ENCODE data around the gene CLCN5.

DNA sequence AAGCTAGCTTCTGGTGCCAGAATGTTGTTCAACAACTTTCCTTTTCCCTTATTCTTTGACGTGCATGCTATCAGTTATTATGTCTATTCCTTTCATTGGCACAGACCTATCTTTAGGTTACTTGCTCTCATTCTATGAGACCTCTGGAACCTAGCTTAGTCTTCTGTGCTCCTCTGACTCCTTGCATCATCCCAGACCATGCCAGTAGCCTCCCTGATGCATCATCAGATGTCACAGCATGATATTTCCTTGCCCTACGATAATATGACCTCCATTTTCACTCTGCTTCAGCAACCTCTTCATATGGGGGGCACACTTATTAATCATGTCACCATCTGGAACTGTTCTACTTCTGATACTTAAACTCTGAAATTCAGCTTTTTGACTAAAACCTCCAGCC lies 37.2 kb downstream of the CLCN5 start:
- TF ChIP-seq, protein P1, sequence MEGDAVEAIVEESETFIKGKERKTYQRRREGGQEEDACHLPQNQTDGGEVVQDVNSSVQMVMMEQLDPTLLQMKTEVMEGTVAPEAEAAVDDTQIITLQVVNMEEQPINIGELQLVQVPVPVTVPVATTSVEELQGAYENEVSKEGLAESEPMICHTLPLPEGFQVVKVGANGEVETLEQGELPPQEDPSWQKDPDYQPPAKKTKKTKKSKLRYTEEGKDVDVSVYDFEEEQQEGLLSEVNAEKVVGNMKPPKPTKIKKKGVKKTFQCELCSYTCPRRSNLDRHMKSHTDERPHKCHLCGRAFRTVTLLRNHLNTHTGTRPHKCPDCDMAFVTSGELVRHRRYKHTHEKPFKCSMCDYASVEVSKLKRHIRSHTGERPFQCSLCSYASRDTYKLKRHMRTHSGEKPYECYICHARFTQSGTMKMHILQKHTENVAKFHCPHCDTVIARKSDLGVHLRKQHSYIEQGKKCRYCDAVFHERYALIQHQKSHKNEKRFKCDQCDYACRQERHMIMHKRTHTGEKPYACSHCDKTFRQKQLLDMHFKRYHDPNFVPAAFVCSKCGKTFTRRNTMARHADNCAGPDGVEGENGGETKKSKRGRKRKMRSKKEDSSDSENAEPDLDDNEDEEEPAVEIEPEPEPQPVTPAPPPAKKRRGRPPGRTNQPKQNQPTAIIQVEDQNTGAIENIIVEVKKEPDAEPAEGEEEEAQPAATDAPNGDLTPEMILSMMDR (IDR thresholded peaks at IDR 0.05) = no peak
- no peak for TF ChIP-seq ZNF396 (CRISPR knock-in tag; IDR thresholded peaks at IDR 0.05; ENCODE audit: borderline replicate concordance)
- TF ChIP-seq ZNF232 (CRISPR knock-in tag; IDR thresholded peaks at IDR 0.05) = no peak
- TF ChIP-seq, protein P2, sequence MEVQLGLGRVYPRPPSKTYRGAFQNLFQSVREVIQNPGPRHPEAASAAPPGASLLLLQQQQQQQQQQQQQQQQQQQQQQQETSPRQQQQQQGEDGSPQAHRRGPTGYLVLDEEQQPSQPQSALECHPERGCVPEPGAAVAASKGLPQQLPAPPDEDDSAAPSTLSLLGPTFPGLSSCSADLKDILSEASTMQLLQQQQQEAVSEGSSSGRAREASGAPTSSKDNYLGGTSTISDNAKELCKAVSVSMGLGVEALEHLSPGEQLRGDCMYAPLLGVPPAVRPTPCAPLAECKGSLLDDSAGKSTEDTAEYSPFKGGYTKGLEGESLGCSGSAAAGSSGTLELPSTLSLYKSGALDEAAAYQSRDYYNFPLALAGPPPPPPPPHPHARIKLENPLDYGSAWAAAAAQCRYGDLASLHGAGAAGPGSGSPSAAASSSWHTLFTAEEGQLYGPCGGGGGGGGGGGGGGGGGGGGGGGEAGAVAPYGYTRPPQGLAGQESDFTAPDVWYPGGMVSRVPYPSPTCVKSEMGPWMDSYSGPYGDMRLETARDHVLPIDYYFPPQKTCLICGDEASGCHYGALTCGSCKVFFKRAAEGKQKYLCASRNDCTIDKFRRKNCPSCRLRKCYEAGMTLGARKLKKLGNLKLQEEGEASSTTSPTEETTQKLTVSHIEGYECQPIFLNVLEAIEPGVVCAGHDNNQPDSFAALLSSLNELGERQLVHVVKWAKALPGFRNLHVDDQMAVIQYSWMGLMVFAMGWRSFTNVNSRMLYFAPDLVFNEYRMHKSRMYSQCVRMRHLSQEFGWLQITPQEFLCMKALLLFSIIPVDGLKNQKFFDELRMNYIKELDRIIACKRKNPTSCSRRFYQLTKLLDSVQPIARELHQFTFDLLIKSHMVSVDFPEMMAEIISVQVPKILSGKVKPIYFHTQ (CRISPR knock-in tag; IDR thresholded peaks at IDR 0.05) = no peak
- no peak for TF ChIP-seq NFYB (CRISPR knock-in tag; conservative IDR thresholded peaks at IDR 0.05; ENCODE audit: low read depth)
- no peak for TF ChIP-seq NR1H2 (CRISPR knock-in tag; IDR thresholded peaks at IDR 0.05)
- TF ChIP-seq ATF1 (CRISPR knock-in tag; IDR thresholded peaks at IDR 0.05) = no peak
